HepG2 (cell line): Measurements from ENCODE around the gene HTATIP2. TPM values are rescaled to one million over a fixed set of nuclear protein-coding genes. Genes with fewer than 3 reads are reported as not detected.

Experiments
- BCLAF1 ChIP-seq: fragments of 450-650 bp; IDR thresholded peaks from 2 replicates; pipeline ENCODE4 v1.6.1; 2017; ENCODE audit warnings: mild to moderate bottlenecking
- CEBPB ChIP-seq: IDR thresholded peaks from 2 replicates; pipeline ENCODE4 v1.6.1; 2011; ENCODE audit warnings: low read depth, low read length, improper control_type of control experiment, borderline replicate concordance
- CHD2 ChIP-seq: IDR thresholded peaks from 2 replicates; pipeline ENCODE4 v1.6.1; 2011; ENCODE audit warnings: low read depth, low read length, improper control_type of control experiment
- E2F2 ChIP-seq: sonication (generic); formaldehyde crosslinking; IDR thresholded peaks from 2 replicates; pipeline ENCODE4 v1.4.0; 2020; ENCODE audit warnings: missing genetic modification reagents, borderline replicate concordance
- GZF1 ChIP-seq: sonication (generic); formaldehyde crosslinking; IDR thresholded peaks from 2 replicates; pipeline ENCODE4 v1.5.1; 2020; ENCODE audit warnings: mild to moderate bottlenecking, missing genetic modification reagents
- PCBP1 ChIP-seq: fragments of 200-400 bp; formaldehyde crosslinking; IDR thresholded peaks from 2 replicates; pipeline ENCODE4 v1.6.1; 2017; ENCODE audit warnings: mild to moderate bottlenecking, low read depth, low read length, borderline replicate concordance
- PCBP2 ChIP-seq: fragments of 200-400 bp; formaldehyde crosslinking; optimal IDR thresholded peaks from 2 replicates; pipeline ENCODE3; 2018; ENCODE audit warnings: low read length, low read depth; ENCODE audit not compliant: poor library complexity, severe bottlenecking
- RFXAP ChIP-seq: sonication (generic); formaldehyde crosslinking; IDR thresholded peaks from 2 replicates; pipeline ENCODE4 v1.4.0; 2020; ENCODE audit warnings: missing genetic modification reagents, borderline replicate concordance
- SIX4 ChIP-seq: sonication (generic); formaldehyde crosslinking; IDR thresholded peaks from 2 replicates; pipeline ENCODE4 v1.4.0; 2020; ENCODE audit warnings: missing genetic modification reagents
- SOX13 ChIP-seq, 3 experiments: fragments of 450-650 bp in 1 of 3; sonication (generic) in 1 of 3; formaldehyde crosslinking in 1 of 3; IDR thresholded peaks in 2 of 3; conservative IDR thresholded peaks in 1 of 3; 2 replicates each; pipeline versions ENCODE4 v1.5.0 to v1.6.1; 2016 to 2020; ENCODE audit warnings: antibody characterized with exemption in 1 of 3, mild to moderate bottlenecking in 1 of 3, missing compliant biosample characterization in 1 of 3, missing genetic modification reagents in 1 of 3, moderate library complexity in 1 of 3
- TEF ChIP-seq: sonication (generic); formaldehyde crosslinking; IDR thresholded peaks from 2 replicates; pipeline ENCODE4 v1.5.0; 2020; ENCODE audit warnings: missing genetic modification reagents
- TP53 ChIP-seq: sonication (generic); formaldehyde crosslinking; conservative IDR thresholded peaks from 2 replicates; pipeline ENCODE4 v1.4.0; 2020; ENCODE audit warnings: missing genetic modification reagents
- ZFP62 ChIP-seq: sonication (generic); formaldehyde crosslinking; IDR thresholded peaks from 2 replicates; pipeline ENCODE4 v1.4.0; 2020; ENCODE audit warnings: missing genetic modification reagents
- ZNF292 ChIP-seq: sonication (generic); formaldehyde crosslinking; IDR thresholded peaks from 2 replicates; pipeline ENCODE4 v1.8.1; 2022; ENCODE audit warnings: mild to moderate bottlenecking, low read depth, missing genetic modification reagents, borderline replicate concordance
- ZNF570 ChIP-seq: sonication (generic); formaldehyde crosslinking; IDR thresholded peaks from 2 replicates; pipeline ENCODE4 v1.4.0; 2020; ENCODE audit warnings: mild to moderate bottlenecking, missing genetic modification reagents, borderline replicate concordance
- ZNF598 ChIP-seq: sonication (generic); formaldehyde crosslinking; IDR thresholded peaks from 2 replicates; pipeline ENCODE4 v1.5.1; 2020; ENCODE audit warnings: mild to moderate bottlenecking, missing genetic modification reagents, borderline replicate concordance
- ZSCAN31 ChIP-seq: sonication (generic); formaldehyde crosslinking; IDR thresholded peaks from 2 replicates; pipeline ENCODE4 v1.5.0; 2020; ENCODE audit warnings: low read depth, mild to moderate bottlenecking, missing genetic modification reagents
- polyA plus RNA-seq, 8 experiments: library from polyadenylated mRNA; depleted of rRNA in 3 of 8; stranded (reverse) in 7 of 8; unstranded in 1 of 8; fragments of >200 nt; fragmentation: Illumina TruSeq in 4 of 8; extraction: Trizol in 4 of 8; gene quantifications; 2 replicates each; pipeline versions ENCODE4 v1.2.1 to v1.2.3, GENCODE V29; 2011 to 2016; ENCODE audit warnings: low read depth in 4 of 8, missing spikeins in 1 of 8, mixed read lengths in 1 of 8; ENCODE audit not compliant: insufficient read depth in 1 of 8
- total RNA-seq, 5 experiments: library from RNA; depleted of rRNA; stranded (reverse); fragments of >200 nt; fragmentation: Illumina TruSeq; extraction: Trizol; gene quantifications; 2 replicates each; pipeline ENCODE4 v1.2.3, GENCODE V29; 2016; ENCODE audit warnings: low read depth in 1 of 5
- TF ChIP-seq, protein P1 (sequence below): sonication (generic); formaldehyde crosslinking; IDR thresholded peaks from 2 replicates; pipeline ENCODE4 v1.4.0; 2020; ENCODE audit warnings: missing genetic modification reagents
- TF ChIP-seq, protein P2 (sequence below): sonication (generic); formaldehyde crosslinking; IDR thresholded peaks from 2 replicates; pipeline ENCODE4 v1.5.0; 2020; ENCODE audit warnings: mild to moderate bottlenecking, missing genetic modification reagents

The HTATIP2 gene
- total and polyA plus RNA-seq, 2 of the 13 experiments (the other 11 are each of a cell fraction or from before 2014, with no cell fraction given): not detected

- TF ChIP-seq SOX13 (IDR thresholded peaks at IDR 0.05) (no peak), SOX13 (CRISPR knock-in tag; conservative IDR thresholded peaks at IDR 0.05 in 1 of 2, IDR thresholded peaks at IDR 0.05 in 1 of 2) (peak in 1 of 2 experiments; percentile 17; a peak in 1 of 4 replicates), BCLAF1 (no peak), ZNF598 (CRISPR knock-in tag) (peak; percentile 70; the same call in 1 of the 2 replicates), SIX4 (CRISPR knock-in tag) (no peak), ZFP62 (CRISPR knock-in tag) (no peak), PCBP1 (peak; percentile 57; the same call in 1 of the 2 replicates), E2F2 (CRISPR knock-in tag) (0 out of 2 replicates have a peak, but pooled peaks have one; percentile 48), CHD2 (no peak), RFXAP (CRISPR knock-in tag) (peak; percentile 74; the same call in 1 of the 2 replicates), PCBP2 (no peak), GZF1 (CRISPR knock-in tag) (0 out of 2 replicates have a peak, but pooled peaks have one; percentile 26), CEBPB (peak; percentile 84; the same call in 1 of the 2 replicates), ZSCAN31 (peak; percentile 91), TP53 (peak; percentile 89), ZNF570 (no peak), ZNF292 (CRISPR knock-in tag) (peak; percentile 45; the same call in 1 of the 2 replicates), TEF (CRISPR knock-in tag) (peak; percentile 77; the same call in 1 of the 2 replicates)
- TF ChIP-seq, protein P1, sequence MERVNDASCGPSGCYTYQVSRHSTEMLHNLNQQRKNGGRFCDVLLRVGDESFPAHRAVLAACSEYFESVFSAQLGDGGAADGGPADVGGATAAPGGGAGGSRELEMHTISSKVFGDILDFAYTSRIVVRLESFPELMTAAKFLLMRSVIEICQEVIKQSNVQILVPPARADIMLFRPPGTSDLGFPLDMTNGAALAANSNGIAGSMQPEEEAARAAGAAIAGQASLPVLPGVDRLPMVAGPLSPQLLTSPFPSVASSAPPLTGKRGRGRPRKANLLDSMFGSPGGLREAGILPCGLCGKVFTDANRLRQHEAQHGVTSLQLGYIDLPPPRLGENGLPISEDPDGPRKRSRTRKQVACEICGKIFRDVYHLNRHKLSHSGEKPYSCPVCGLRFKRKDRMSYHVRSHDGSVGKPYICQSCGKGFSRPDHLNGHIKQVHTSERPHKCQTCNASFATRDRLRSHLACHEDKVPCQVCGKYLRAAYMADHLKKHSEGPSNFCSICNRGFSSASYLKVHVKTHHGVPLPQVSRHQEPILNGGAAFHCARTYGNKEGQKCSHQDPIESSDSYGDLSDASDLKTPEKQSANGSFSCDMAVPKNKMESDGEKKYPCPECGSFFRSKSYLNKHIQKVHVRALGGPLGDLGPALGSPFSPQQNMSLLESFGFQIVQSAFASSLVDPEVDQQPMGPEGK (CRISPR knock-in tag): peak; percentile 50; the same call in 1 of the 2 replicates
- TF ChIP-seq, protein P2, sequence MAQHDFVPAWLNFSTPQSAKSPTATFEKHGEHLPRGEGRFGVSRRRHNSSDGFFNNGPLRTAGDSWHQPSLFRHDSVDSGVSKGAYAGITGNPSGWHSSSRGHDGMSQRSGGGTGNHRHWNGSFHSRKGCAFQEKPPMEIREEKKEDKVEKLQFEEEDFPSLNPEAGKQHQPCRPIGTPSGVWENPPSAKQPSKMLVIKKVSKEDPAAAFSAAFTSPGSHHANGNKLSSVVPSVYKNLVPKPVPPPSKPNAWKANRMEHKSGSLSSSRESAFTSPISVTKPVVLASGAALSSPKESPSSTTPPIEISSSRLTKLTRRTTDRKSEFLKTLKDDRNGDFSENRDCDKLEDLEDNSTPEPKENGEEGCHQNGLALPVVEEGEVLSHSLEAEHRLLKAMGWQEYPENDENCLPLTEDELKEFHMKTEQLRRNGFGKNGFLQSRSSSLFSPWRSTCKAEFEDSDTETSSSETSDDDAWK (CRISPR knock-in tag): no peak
Observed at GRCh38 chr11:20387261-20388095, 24.0 kb downstream of the HTATIP2 start, which contains the start of gene PRMT3 (continued).
